ENCODE results near the gene SLC38A2.

The SLC38A2 gene

GRCh38 chr12:46373301-46374296 lies 1.0 kb upstream of the SLC38A2 start:
- peak in 1 of 2 donors; percentile 31 for DNase-seq

GRCh38 chr12:46371718-46372543 lies 642 bp downstream of the SLC38A2 start:
- DNase-seq, result peak; percentile 80

- peak; percentile 88 to 91 for DNase-seq
Measured at GRCh38 chr12:46370792-46371717, 1.5 kb downstream of the SLC38A2 start.

GRCh38 chr12:46370380-46370734 lies 2.2 kb downstream of the SLC38A2 start:
- no peak for DNase-seq

- DNase-seq, result no peak
Measured at GRCh38 chr12:46369474-46370379, 2.8 kb downstream of the SLC38A2 start.

GRCh38 chr12:46369095-46369473 lies 3.5 kb downstream of the SLC38A2 start:
- DNase-seq, result no peak

GRCh38 chr12:46368684-46369083 lies 3.9 kb downstream of the SLC38A2 start:
- DNase-seq, result no peak

GRCh38 chr12:46368138-46368537 lies 4.4 kb downstream of the SLC38A2 start:
- peak in 1 of 2 donors; percentile 86 for DNase-seq

- DNase-seq, result no peak
Measured at GRCh38 chr12:46367351-46368029, 5.1 kb downstream of the SLC38A2 start.

GRCh38 chr12:46366771-46367170 lies 5.8 kb downstream of the SLC38A2 start:
- DNase-seq, result no peak

GRCh38 chr12:46365951-46366379 lies 6.6 kb downstream of the SLC38A2 start:
- DNase-seq, result no peak

GRCh38 chr12:46364777-46365580 lies 7.6 kb downstream of the SLC38A2 start:
- DNase-seq, result peak in 1 of 2 donors; percentile 62

GRCh38 chr12:46364300-46364696 lies 8.3 kb downstream of the SLC38A2 start:
- no peak for DNase-seq

GRCh38 chr12:46363582-46364299 lies 8.8 kb downstream of the SLC38A2 start:
- no peak for DNase-seq

GRCh38 chr12:46362895-46363581 lies 9.5 kb downstream of the SLC38A2 start:
- DNase-seq, result no peak

GRCh38 chr12:46361667-46362034 lies 10.9 kb downstream of the SLC38A2 start:
- no peak for DNase-seq

- no peak for DNase-seq
Measured at GRCh38 chr12:46360908-46361666, 11.5 kb downstream of the SLC38A2 start.

- no peak for DNase-seq
Measured at GRCh38 chr12:46360370-46360769, 12.2 kb downstream of the SLC38A2 start.
